ENCODE results near the gene EMC7. TPM values are rescaled to one million over a fixed set of nuclear protein-coding genes. Genes with fewer than 3 reads are reported as not detected.
"Not testable (repeated sequence)": the region's sequence is repeated elsewhere in the genome, so short reads cannot be mapped to it uniquely, and the experiment has no call there.

Gene EMC7
- total and polyA plus RNA-seq, 2 experiments from 2014 or later = 63.2 to 191 TPM

DNA sequence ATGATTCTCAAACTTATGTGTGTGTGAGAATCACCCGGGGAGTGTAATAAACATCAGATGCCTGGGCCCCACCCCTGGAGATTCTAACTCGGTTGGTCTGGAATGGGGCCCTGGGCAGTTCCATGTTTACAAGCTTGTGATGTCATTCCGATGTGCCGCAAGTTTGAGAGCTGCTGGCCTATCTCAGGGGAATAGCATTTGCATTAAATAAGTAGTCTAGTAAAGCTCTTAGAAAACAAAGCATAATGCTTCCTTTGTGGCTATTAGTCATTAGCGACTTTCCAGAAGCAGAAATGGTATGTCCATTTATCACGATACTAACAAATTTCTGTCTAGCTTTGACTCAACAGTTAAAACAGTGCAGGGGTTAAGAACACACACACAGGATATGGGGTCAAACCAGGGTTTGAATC is 21.1 kb upstream of the EMC7 start:
- no peak overlapping the region for H3K4me3 ChIP-seq
- H3K9me2 ChIP-seq (replicated peaks; ENCODE audit: insufficient read depth) = no peaks in the 10 kb centered on the region
- no peaks in the 10 kb centered on the region for H3K9me3 ChIP-seq (ENCODE audit: low read depth)
- no peaks in the 10 kb centered on the region for H3K27me3 ChIP-seq
- 72% methylated on average over 6 of the region's 6 CpGs for WGBS (ENCODE audit: low lambda C conversion rate, missing lambda C conversion rate)
- no peak overlapping the region for H2AFZ ChIP-seq
- H3K36me3 ChIP-seq (replicated peaks; ENCODE audit: insufficient read depth, low read depth) = no peaks in the 10 kb centered on the region
- no peaks in the 10 kb centered on the region for H3K4me1 ChIP-seq (ENCODE audit: insufficient read depth)
- H4K20me1 ChIP-seq (ENCODE audit: insufficient read depth, poor library complexity, severe bottlenecking) = no peaks in the 10 kb centered on the region
- no peaks in the 10 kb centered on the region for H3K79me2 ChIP-seq
- DNase-seq (ENCODE audit: low spot score) = peak; percentile 20
- H3K4me2 ChIP-seq = no peak overlapping the region
- no peak overlapping the region for H3K27ac ChIP-seq
- no peak for TF ChIP-seq EZH2phosphoT487 (IDR thresholded peaks at IDR 0.05; ENCODE audit: low read depth, severe bottlenecking, unreplicated experiment)
- TF ChIP-seq, protein P1, sequence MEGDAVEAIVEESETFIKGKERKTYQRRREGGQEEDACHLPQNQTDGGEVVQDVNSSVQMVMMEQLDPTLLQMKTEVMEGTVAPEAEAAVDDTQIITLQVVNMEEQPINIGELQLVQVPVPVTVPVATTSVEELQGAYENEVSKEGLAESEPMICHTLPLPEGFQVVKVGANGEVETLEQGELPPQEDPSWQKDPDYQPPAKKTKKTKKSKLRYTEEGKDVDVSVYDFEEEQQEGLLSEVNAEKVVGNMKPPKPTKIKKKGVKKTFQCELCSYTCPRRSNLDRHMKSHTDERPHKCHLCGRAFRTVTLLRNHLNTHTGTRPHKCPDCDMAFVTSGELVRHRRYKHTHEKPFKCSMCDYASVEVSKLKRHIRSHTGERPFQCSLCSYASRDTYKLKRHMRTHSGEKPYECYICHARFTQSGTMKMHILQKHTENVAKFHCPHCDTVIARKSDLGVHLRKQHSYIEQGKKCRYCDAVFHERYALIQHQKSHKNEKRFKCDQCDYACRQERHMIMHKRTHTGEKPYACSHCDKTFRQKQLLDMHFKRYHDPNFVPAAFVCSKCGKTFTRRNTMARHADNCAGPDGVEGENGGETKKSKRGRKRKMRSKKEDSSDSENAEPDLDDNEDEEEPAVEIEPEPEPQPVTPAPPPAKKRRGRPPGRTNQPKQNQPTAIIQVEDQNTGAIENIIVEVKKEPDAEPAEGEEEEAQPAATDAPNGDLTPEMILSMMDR (IDR thresholded peaks at IDR 0.05; ENCODE audit: poor library complexity) = no peak
- TF ChIP-seq EZH2 (IDR thresholded peaks at IDR 0.05; ENCODE audit: borderline replicate concordance) = no peak

DNA sequence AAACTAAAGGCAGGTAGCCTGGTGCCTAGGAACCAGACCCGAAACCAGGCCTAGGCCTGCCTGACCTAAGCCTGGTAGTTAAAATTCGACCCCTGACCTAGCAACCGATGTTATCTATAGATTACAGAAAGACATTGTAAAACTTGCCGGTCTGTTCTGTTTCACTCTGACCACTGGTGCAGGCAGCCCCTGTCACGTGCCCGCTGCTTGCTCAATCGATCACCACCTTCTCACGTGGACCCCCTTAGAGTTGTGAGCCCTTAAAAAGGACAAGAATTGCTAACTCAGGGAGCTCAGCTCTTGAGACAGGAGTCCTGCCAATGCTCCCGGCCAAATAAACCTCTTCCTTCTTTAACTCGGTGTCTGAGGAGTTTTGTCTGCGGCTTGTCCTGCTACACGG is 20.1 kb upstream of the EMC7 start:
- not testable (repeated sequence) for H2AFZ ChIP-seq

DNA sequence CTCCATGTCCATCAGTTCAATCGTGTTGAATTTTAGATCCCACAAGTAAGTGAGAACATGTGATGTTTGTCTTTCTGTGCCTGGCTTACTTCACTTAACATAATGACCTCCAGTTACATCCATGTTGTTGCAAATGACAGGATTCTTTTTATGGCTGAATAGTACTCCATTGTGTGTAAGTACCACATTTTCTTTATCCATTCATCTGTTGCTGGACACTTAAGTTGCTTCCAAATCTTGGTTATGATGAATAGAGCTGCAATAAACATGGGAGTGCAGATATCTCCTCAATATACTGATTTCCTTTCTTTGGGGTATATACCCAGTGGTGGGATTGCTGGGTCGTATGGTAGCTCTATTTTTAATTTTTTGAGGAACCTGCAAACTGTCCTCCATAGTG is 18.8 kb upstream of the EMC7 start:
- H3K4me1 ChIP-seq (ENCODE audit: insufficient read depth); H3K27me3 ChIP-seq; H3K79me2 ChIP-seq; H2AFZ ChIP-seq; H3K27ac ChIP-seq; H3K9me3 ChIP-seq (ENCODE audit: low read depth); H3K36me3 ChIP-seq (replicated peaks; ENCODE audit: insufficient read depth, low read depth); H3K4me2 ChIP-seq; H4K20me1 ChIP-seq (ENCODE audit: insufficient read depth, poor library complexity, severe bottlenecking); H3K4me3 ChIP-seq; DNase-seq (ENCODE audit: low spot score); H3K9me2 ChIP-seq (replicated peaks; ENCODE audit: insufficient read depth): not testable (repeated sequence)
- WGBS (ENCODE audit: low lambda C conversion rate, missing lambda C conversion rate) = 85% methylated on average over 2 of the region's 2 CpGs

More for the DNA sequence above, 20.1 kb upstream of the EMC7 start:
- H3K9me2 ChIP-seq (replicated peaks; ENCODE audit: insufficient read depth); H3K27ac ChIP-seq; H4K20me1 ChIP-seq (ENCODE audit: insufficient read depth, poor library complexity, severe bottlenecking); H3K9me3 ChIP-seq (ENCODE audit: low read depth); H3K4me1 ChIP-seq (ENCODE audit: insufficient read depth); H3K79me2 ChIP-seq; H3K27me3 ChIP-seq; H3K4me2 ChIP-seq; H3K4me3 ChIP-seq; DNase-seq (ENCODE audit: low spot score); H3K36me3 ChIP-seq (replicated peaks; ENCODE audit: insufficient read depth, low read depth): not testable (repeated sequence)
- 52% methylated on average over 12 of the region's 12 CpGs for WGBS (ENCODE audit: low lambda C conversion rate, missing lambda C conversion rate)

DNA sequence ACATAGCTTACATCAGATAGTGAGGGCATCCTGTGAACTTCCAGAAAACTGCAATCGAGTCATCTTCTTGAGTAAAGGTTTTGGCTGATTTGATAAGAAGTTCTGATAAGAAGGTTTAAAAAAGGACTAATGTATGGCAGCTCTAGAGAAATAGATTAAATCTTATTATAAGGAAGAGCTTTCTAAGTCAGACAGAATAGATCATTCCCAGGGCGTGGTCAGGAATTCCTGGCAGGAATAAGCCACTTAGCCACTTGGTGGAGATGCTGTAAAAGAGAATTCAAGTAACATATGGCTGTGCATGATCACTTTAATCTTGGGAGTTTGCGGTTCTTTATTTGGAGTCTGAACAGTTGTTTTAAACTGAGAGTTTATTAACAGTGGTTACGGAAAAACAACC is 17.6 kb upstream of the EMC7 start:
- 59% methylated on average over 4 of the region's 4 CpGs for WGBS (ENCODE audit: low lambda C conversion rate, missing lambda C conversion rate)
- DNase-seq (ENCODE audit: low spot score) = peak; percentile 11
- Histone ChIP-seq H3K4me3 (no peak overlapping the region), H3K27me3 (no peaks in the 10 kb centered on the region), H3K4me1 (ENCODE audit: insufficient read depth) (no peaks in the 10 kb centered on the region), H3K27ac (no peak overlapping the region), H4K20me1 (ENCODE audit: insufficient read depth, poor library complexity, severe bottlenecking) (no peaks in the 10 kb centered on the region), H3K36me3 (replicated peaks; ENCODE audit: insufficient read depth, low read depth) (no peaks in the 10 kb centered on the region), H2AFZ (no peak overlapping the region), H3K9me2 (replicated peaks; ENCODE audit: insufficient read depth) (no peaks in the 10 kb centered on the region), H3K79me2 (no peaks in the 10 kb centered on the region), H3K4me2 (no peak overlapping the region), H3K9me3 (ENCODE audit: low read depth) (no peaks in the 10 kb centered on the region)
- TF ChIP-seq, protein P1 (IDR thresholded peaks at IDR 0.05; ENCODE audit: poor library complexity) = no peak
- TF ChIP-seq EZH2phosphoT487 (IDR thresholded peaks at IDR 0.05; ENCODE audit: low read depth, severe bottlenecking, unreplicated experiment) (no peak), EZH2 (IDR thresholded peaks at IDR 0.05; ENCODE audit: borderline replicate concordance) (no peak)

DNA sequence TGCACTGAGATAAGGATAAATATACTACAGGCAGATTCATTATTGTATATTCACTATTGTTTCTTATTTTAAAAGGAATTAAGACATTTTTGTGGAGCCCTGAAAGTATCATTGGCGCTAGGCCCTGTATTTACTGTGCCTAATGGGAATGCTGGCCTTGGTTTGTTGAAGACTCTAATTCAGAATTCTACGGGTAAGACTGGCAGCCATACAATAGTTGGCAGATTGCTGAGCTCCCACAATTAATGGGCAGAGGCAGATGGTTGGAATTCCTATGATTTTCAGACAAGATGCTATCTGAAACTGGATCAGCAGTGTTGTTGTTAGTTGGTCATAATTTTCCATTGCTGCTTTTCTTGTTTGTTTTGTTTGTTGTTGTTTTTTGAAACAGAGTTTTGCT is 15.0 kb upstream of the EMC7 start:
- H3K4me1 ChIP-seq (ENCODE audit: insufficient read depth) = no peaks in the 10 kb centered on the region
- H3K4me2 ChIP-seq = no peak overlapping the region
- WGBS (ENCODE audit: low lambda C conversion rate, missing lambda C conversion rate) = 80% methylated on average over 2 of the region's 2 CpGs
- no peak overlapping the region for H3K4me3 ChIP-seq
- H3K9me2 ChIP-seq (replicated peaks; ENCODE audit: insufficient read depth) = no peaks in the 10 kb centered on the region
- TF ChIP-seq EZH2phosphoT487 (IDR thresholded peaks at IDR 0.05; ENCODE audit: low read depth, severe bottlenecking, unreplicated experiment) (no peak), EZH2 (IDR thresholded peaks at IDR 0.05; ENCODE audit: borderline replicate concordance) (no peak)
- TF ChIP-seq, protein P1 (IDR thresholded peaks at IDR 0.05; ENCODE audit: poor library complexity) = no peak
- no peaks in the 10 kb centered on the region for H3K36me3 ChIP-seq (replicated peaks; ENCODE audit: insufficient read depth, low read depth)
- DNase-seq (ENCODE audit: low spot score) = no peak
- H2AFZ ChIP-seq = no peak overlapping the region
- no peak overlapping the region for H3K27ac ChIP-seq
- no peaks in the 10 kb centered on the region for H3K79me2 ChIP-seq
- H4K20me1 ChIP-seq (ENCODE audit: insufficient read depth, poor library complexity, severe bottlenecking) = no peaks in the 10 kb centered on the region
- no peaks in the 10 kb centered on the region for H3K9me3 ChIP-seq (ENCODE audit: low read depth)
- no peaks in the 10 kb centered on the region for H3K27me3 ChIP-seq
